ENCODE results near the gene CCNA1. TPM values are rescaled to one million over a fixed set of nuclear protein-coding genes. Genes with fewer than 3 reads are reported as not detected.

Gene CCNA1
- total and polyA plus RNA-seq, 10 of the 15 experiments (the other 5 are each of a cell fraction or from before 2014, with no cell fraction given), result 0.38 to 6.0 (median 1.1) TPM

- TF ChIP-seq ATF2 (IDR thresholded peaks at IDR 0.05; ENCODE audit: low read length) (no peak), TBL1XR1 (IDR thresholded peaks at IDR 0.05; ENCODE audit: low read depth, low read length) (no peak)
Measured at GRCh38 chr13:36417331-36417730, 15.0 kb upstream of the CCNA1 start (continued).

DNA sequence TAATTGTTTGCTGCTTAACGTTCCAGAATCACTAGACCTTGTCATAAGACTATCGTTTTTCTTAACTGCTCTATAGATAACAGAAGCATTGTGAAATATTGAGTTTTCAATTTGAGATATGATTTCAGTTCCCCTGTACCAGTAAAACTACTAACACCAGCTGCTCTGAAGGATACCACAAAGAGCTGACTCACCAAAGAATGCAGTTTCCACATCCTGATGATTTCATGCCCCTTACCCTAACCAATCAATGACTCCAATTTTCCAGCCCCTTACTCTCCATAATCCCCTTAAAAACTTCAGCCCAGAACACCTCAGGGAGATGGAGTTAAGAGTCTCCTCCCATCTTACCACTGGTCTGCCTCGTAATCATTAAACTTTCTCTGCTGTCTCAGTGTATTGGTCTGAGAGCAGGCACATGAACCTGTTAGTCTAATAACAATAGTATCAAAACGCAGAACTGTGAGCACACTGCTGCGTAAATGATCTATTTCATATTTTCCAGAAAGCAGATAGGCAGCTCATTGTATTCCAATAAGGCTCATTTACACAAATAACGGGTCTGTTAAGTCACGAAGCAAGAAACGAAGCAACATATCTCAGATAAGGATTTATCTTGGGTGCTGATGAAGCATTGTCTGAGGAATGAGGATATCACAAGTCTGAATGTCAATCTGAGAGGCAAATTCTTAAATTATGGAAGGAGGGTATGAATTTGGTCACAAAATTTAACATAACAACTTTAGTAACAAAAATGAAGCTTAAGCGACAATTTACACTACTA, 14.1 kb upstream of the CCNA1 start:
- Histone ChIP-seq H3K79me2 (ENCODE audit: control insufficient read depth, insufficient read depth, low read length) (no peaks in the 10 kb centered on the region), H3K27me3 (replicated peaks in 1 of 2; ENCODE audit: control insufficient read depth in 2 of 2, insufficient read depth in 2 of 2, low read length in 1 of 2) (no peaks in the 10 kb centered on the region), H3K4me2 (ENCODE audit: control insufficient read depth, insufficient read depth) (peak overlapping the region; percentile 18; the same call in 1 of the 2 replicates), H3K9ac (ENCODE audit: control insufficient read depth, insufficient read depth, low read length) (no peak overlapping the region), H2AFZ (ENCODE audit: control insufficient read depth, low read depth, low read length) (no peak overlapping the region), H3K27ac (ENCODE audit: control insufficient read depth, insufficient read depth) (no peak overlapping the region), H3K9me3 (replicated peaks; ENCODE audit: control insufficient read depth, insufficient read depth, low read length) (no peaks in the 10 kb centered on the region), H3K4me3 (no peak overlapping the region), H3K4me1 (ENCODE audit: control insufficient read depth, insufficient read depth, low read length) (no peaks in the 10 kb centered on the region; the same call in 1 of the 2 replicates), H3K36me3 (ENCODE audit: control insufficient read depth in 2 of 2, insufficient read depth in 2 of 2, low read length in 1 of 2) (no peaks in the 10 kb centered on the region), H4K20me1 (ENCODE audit: control insufficient read depth, insufficient read depth) (no peaks in the 10 kb centered on the region)
- intact Hi-C loops (cut with micrococcal nuclease; ENCODE audit: unreplicated experiment), result loop anchor here (5.0 kb wide), 1 partner anchor 136 kb away; no protein-coding TSS in a partner anchor
- FAIRE-seq, result peak; percentile 70
- RAD21 ChIA-PET (ENCODE audit: unreplicated experiment), result interaction anchor here (0.9 to 2.5 kb wide), 20 partner anchors 10 to 565 kb away, joined by 3 to 9 read pairs (median 4); no protein-coding TSS in a partner anchor
- peak; percentile 94 for ATAC-seq
- 20% methylated on average over 9 of the region's 9 CpGs for WGBS (ENCODE audit: insufficient coverage, insufficient replicate concordance, low lambda C conversion rate, missing lambda C conversion rate)
- SMC1A ChIA-PET (ENCODE audit: uncharacterized antibody, unreplicated experiment), result interaction anchor here (0.7 to 5.5 kb wide), 10 partner anchors 10 to 318 kb away, joined by 3 to 46 read pairs (median 12); no protein-coding TSS in a partner anchor
- no TSS peak for BruUV-seq (replicated peaks)
- DNase-seq (ENCODE audit: low read depth, low spot score), result peak; percentile 32
- CTCF ChIA-PET, result interaction anchor here (0.8 to 5.5 kb wide), 20 partner anchors 9 to 564 kb away, joined by 3 to 69 read pairs (median 6); no protein-coding TSS in a partner anchor
- in situ Hi-C loops (cut with MboI), result loop anchor here (5.0 to 10.0 kb wide), 2 partner anchors 71 to 647 kb away; partner anchors contain the start of gene SPART
- POLR2A ChIA-PET, result interaction anchor here (1.1 to 2.5 kb wide), 2 partner anchors 60 to 63 kb away, joined by 3 to 7 read pairs; no protein-coding TSS in a partner anchor
- TF ChIP-seq MLLT1 (IDR thresholded peaks at IDR 0.05) (0 out of 2 replicates have a peak, but pooled peaks have one; percentile 33), IKZF1 (conservative IDR thresholded peaks at IDR 0.05) (peak; percentile 78), SREBF1 (IDR thresholded peaks at IDR 0.05; ENCODE audit: low read length) (peak; percentile 10; the same call in 1 of the 2 replicates), JUND (IDR thresholded peaks at IDR 0.05; ENCODE audit: low read depth, low read length) (peak; percentile 35; the same call in 1 of the 2 replicates), IRF4 (IDR thresholded peaks at IDR 0.05; ENCODE audit: low read depth, low read length) (0 out of 2 replicates have a peak, but pooled peaks have one; percentile 17), NFIC (IDR thresholded peaks at IDR 0.05; ENCODE audit: low read depth, low read length) (peak; percentile 68; the same call in 1 of the 2 replicates), JUNB (IDR thresholded peaks at IDR 0.05) (peak; percentile 86), ZNF217 (IDR thresholded peaks at IDR 0.05) (peak; percentile 97), CREB1 (IDR thresholded peaks at IDR 0.05; ENCODE audit: low read depth) (no peak), ATF7 (IDR thresholded peaks at IDR 0.05; ENCODE audit: low read depth) (peak; percentile 86), ETV6 (conservative IDR thresholded peaks at IDR 0.05 in 1 of 2, IDR thresholded peaks at IDR 0.05 in 1 of 2; ENCODE audit: borderline replicate concordance in 1 of 2, low read depth in 1 of 2) (peak in 1 of 2 experiments; percentile 31; a peak in 1 of 4 replicates), CHD2 (IDR thresholded peaks at IDR 0.05; ENCODE audit: borderline replicate concordance, low read depth, low read length) (peak; percentile 53; the same call in 1 of the 2 replicates), ATF2 (IDR thresholded peaks at IDR 0.05; ENCODE audit: low read length) (peak; percentile 58; the same call in 1 of the 2 replicates)
- TF ChIP-seq, protein P1, sequence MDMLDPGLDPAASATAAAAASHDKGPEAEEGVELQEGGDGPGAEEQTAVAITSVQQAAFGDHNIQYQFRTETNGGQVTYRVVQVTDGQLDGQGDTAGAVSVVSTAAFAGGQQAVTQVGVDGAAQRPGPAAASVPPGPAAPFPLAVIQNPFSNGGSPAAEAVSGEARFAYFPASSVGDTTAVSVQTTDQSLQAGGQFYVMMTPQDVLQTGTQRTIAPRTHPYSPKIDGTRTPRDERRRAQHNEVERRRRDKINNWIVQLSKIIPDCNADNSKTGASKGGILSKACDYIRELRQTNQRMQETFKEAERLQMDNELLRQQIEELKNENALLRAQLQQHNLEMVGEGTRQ (IDR thresholded peaks at IDR 0.05; ENCODE audit: borderline replicate concordance, low read depth, low read length), result no peak

Data from GM12878 (cell line).